ENCODE measurements around the gene LSS.
A peak's percentile ranks its signal among the peaks of the same experiment; 100 is the strongest.

The LSS gene

GRCh38 chr21:46228345-46229051 lies at the start of gene LSS:
TSS of gene LSS (minus strand) at chr21:46228774. CDS start at chr21:46228745, 29 bp downstream.
- Histone ChIP-seq H3K4me1 (ENCODE audit: control insufficient read depth in 1 of 2, insufficient read depth in 2 of 2, low read length in 2 of 2) (peaks cover 17 to 26% of the 10 kb centered on the region in 2 donors), H3K27ac (ENCODE audit: low read length) (no peak within 1 kb of the TSS), H3K9me3 (ENCODE audit: control insufficient read depth in 1 of 2, low read length in 2 of 2) (no peaks in the 10 kb centered on the region), H3K27me3 (ENCODE audit: low read depth, low read length) (no peaks in the 10 kb centered on the region), H3K4me3 (ENCODE audit: low read depth in 1 of 2, low read length in 2 of 2) (peak within 1 kb of the TSS; percentile 78 to 97), H3K36me3 (ENCODE audit: control insufficient read depth in 1 of 2, insufficient read depth in 2 of 2, low read length in 2 of 2) (peaks cover 0 to 5% of the 10 kb centered on the region in 2 donors)

DNA sequence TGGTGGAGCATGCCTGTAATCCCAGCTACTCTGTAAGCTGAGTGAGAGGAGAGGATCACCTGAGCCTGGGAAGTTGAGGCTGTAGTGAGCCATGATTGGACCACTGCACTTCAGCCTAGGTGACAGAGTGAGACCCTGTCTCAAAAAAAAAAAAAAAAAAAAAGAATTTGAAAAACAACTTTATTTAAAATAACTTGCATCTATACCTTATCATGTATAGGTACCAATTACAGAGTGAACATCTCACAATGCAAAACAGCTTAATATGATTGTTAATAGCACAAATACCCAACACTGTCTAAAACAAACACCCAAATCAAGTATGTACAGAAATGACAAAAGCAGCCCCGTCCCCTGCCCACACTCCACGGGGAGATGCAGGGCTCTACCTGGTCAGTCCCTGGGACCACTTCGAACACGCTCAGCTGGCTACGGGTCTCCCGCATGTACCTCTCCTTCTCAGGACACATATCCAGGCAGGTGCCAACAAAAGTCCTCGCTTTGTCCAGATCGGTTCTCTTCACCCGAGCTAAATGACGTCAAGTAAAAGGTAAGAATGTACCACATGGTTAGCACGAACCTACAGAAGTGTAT lies 46.3 kb upstream of the LSS start:
- Histone ChIP-seq H3K36me3 (ENCODE audit: control insufficient read depth in 1 of 2, insufficient read depth in 2 of 2, low read length in 2 of 2) (peaks cover 66 to 88% of the 10 kb centered on the region in 2 donors), H3K4me1 (ENCODE audit: control insufficient read depth in 1 of 2, insufficient read depth in 2 of 2, low read length in 2 of 2) (no peaks in the 10 kb centered on the region), H3K27ac (ENCODE audit: low read length) (no peak overlapping the region), H3K27me3 (ENCODE audit: low read depth, low read length) (no peaks in the 10 kb centered on the region), H3K9me3 (ENCODE audit: control insufficient read depth in 1 of 2, low read length in 2 of 2) (no peaks in the 10 kb centered on the region), H3K4me3 (ENCODE audit: low read depth in 1 of 2, low read length in 2 of 2) (no peak overlapping the region)

DNA sequence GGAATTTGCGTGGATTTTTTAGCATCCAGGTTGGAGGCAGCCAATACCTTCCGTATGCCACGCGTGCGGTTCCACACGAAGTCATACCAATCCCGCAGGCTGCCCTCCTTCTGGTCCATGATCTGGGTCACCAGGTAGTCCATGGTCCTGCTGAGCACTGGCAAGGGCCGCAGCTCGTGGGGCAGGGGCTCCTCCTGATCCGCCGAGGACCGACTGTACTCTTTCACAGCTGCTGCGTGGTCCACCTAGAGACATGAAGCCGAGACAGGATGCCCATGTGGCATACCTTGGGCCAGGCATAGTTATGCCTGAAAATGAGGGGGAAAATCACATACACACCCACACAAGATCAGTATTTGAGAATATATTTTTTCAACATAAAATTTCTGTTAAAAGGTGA lies 44.8 kb upstream of the LSS start:
- Histone ChIP-seq H3K4me3 (ENCODE audit: low read depth in 1 of 2, low read length in 2 of 2) (no peak overlapping the region), H3K27me3 (ENCODE audit: low read depth, low read length) (no peaks in the 10 kb centered on the region), H3K36me3 (ENCODE audit: control insufficient read depth in 1 of 2, insufficient read depth in 2 of 2, low read length in 2 of 2) (peaks cover 64 to 88% of the 10 kb centered on the region in 2 donors), H3K9me3 (ENCODE audit: control insufficient read depth in 1 of 2, low read length in 2 of 2) (no peaks in the 10 kb centered on the region), H3K27ac (ENCODE audit: low read length) (no peak overlapping the region), H3K4me1 (ENCODE audit: control insufficient read depth in 1 of 2, insufficient read depth in 2 of 2, low read length in 2 of 2) (no peaks in the 10 kb centered on the region)

DNA sequence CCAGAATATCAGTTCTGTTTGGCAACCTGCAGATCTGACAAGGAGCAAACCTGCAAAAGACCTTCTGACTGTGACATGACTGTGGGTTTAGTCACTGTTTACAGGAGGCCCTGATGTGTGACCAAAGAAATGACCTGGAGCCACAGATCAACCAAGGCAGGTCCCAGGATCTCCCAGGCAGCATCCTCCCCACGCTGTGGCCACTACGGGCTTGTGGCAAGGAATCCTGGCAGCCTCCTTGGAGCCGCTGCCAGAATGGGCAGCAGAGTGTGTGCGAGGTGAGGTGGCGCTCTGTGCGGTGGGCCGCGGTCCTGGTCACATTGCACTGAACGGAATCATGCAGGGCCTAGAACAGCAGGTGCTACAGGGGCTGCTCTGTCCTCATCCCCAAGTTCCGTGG lies 40.9 kb upstream of the LSS start:
- H3K27me3 ChIP-seq (ENCODE audit: low read depth, low read length) = no peaks in the 10 kb centered on the region
- no peaks in the 10 kb centered on the region for H3K9me3 ChIP-seq (ENCODE audit: control insufficient read depth in 1 of 2, low read length in 2 of 2)
- H3K4me1 ChIP-seq (ENCODE audit: control insufficient read depth in 1 of 2, insufficient read depth in 2 of 2, low read length in 2 of 2) = no peaks in the 10 kb centered on the region
- H3K36me3 ChIP-seq (ENCODE audit: control insufficient read depth in 1 of 2, insufficient read depth in 2 of 2, low read length in 2 of 2) = peaks cover 76 to 94% of the 10 kb centered on the region in 2 donors
- no peak overlapping the region for H3K27ac ChIP-seq (ENCODE audit: low read length)
- no peak overlapping the region for H3K4me3 ChIP-seq (ENCODE audit: low read depth in 1 of 2, low read length in 2 of 2)

GRCh38 chr21:46268371-46268770 lies 39.8 kb upstream of the LSS start:
- Histone ChIP-seq H3K27ac (ENCODE audit: low read length) (no peak overlapping the region), H3K9me3 (ENCODE audit: control insufficient read depth in 1 of 2, low read length in 2 of 2) (no peaks in the 10 kb centered on the region), H3K4me1 (ENCODE audit: control insufficient read depth in 1 of 2, insufficient read depth in 2 of 2, low read length in 2 of 2) (no peaks in the 10 kb centered on the region), H3K4me3 (ENCODE audit: low read depth in 1 of 2, low read length in 2 of 2) (no peak overlapping the region), H3K36me3 (ENCODE audit: control insufficient read depth in 1 of 2, insufficient read depth in 2 of 2, low read length in 2 of 2) (peaks cover 72 to 91% of the 10 kb centered on the region in 2 donors), H3K27me3 (ENCODE audit: low read depth, low read length) (no peaks in the 10 kb centered on the region)

- peaks cover 59 to 82% of the 10 kb centered on the region in 2 donors for H3K36me3 ChIP-seq (ENCODE audit: control insufficient read depth in 1 of 2, insufficient read depth in 2 of 2, low read length in 2 of 2)
- H3K4me3 ChIP-seq (ENCODE audit: low read depth in 1 of 2, low read length in 2 of 2) = no peak overlapping the region
- no peaks in the 10 kb centered on the region for H3K4me1 ChIP-seq (ENCODE audit: control insufficient read depth in 1 of 2, insufficient read depth in 2 of 2, low read length in 2 of 2)
- H3K27me3 ChIP-seq (ENCODE audit: low read depth, low read length) = no peaks in the 10 kb centered on the region
- no peak overlapping the region for H3K27ac ChIP-seq (ENCODE audit: low read length)
- H3K9me3 ChIP-seq (ENCODE audit: control insufficient read depth in 1 of 2, low read length in 2 of 2) = no peaks in the 10 kb centered on the region
Measured at GRCh38 chr21:46266946-46267345, 38.4 kb upstream of the LSS start.

DNA sequence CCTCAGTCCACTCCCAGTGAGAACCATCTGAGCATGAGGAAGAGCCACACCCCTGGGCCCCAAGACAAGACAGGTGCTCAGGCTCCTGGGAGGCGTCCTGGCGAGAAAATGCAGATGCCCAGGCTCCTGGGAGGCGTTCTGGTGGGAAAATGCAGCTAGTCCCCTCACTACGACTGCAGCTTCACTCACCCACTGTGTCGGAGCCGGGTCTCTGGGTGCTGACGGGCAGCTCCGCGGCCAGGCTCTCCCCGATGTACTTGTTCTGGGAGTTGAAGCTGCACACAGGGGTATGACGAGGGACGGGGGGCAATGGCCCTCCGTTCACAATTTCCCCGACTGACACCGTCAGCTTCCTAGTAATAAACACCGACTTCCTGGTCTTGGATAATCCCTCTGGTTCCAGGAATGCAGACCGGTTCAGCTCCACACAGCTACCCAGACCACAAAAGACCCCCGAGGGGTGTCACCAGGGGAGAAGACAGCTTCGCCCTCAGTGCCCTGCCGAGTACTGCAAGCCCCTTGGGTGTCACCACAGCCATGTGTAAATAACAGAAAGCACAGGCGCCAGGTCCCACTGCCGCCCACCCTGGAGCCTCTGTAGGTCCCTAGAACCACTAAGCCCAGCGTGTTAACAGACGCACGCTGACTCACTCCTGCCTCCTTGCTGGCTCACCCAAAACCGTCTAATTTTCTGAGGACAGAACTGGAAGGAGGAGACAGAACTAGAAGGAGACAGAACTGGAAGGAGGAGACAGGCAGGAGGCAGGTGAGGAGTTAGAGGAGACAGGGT lies 37.4 kb upstream of the LSS start:
- no peak overlapping the region for H3K4me3 ChIP-seq (ENCODE audit: low read depth in 1 of 2, low read length in 2 of 2)
- no peaks in the 10 kb centered on the region for H3K9me3 ChIP-seq (ENCODE audit: control insufficient read depth in 1 of 2, low read length in 2 of 2)
- H3K27ac ChIP-seq (ENCODE audit: low read length) = no peak overlapping the region
- no peaks in the 10 kb centered on the region for H3K4me1 ChIP-seq (ENCODE audit: control insufficient read depth in 1 of 2, insufficient read depth in 2 of 2, low read length in 2 of 2)
- H3K27me3 ChIP-seq (ENCODE audit: low read depth, low read length) = no peaks in the 10 kb centered on the region
- peaks cover 58 to 81% of the 10 kb centered on the region in 2 donors for H3K36me3 ChIP-seq (ENCODE audit: control insufficient read depth in 1 of 2, insufficient read depth in 2 of 2, low read length in 2 of 2)

GRCh38 chr21:46264690-46265144 lies 36.1 kb upstream of the LSS start:
- Histone ChIP-seq H3K4me3 (ENCODE audit: low read depth in 1 of 2, low read length in 2 of 2) (no peak overlapping the region), H3K36me3 (ENCODE audit: control insufficient read depth in 1 of 2, insufficient read depth in 2 of 2, low read length in 2 of 2) (peaks cover 53 to 78% of the 10 kb centered on the region in 2 donors), H3K9me3 (ENCODE audit: control insufficient read depth in 1 of 2, low read length in 2 of 2) (no peaks in the 10 kb centered on the region), H3K27ac (ENCODE audit: low read length) (no peak overlapping the region), H3K27me3 (ENCODE audit: low read depth, low read length) (no peaks in the 10 kb centered on the region), H3K4me1 (ENCODE audit: control insufficient read depth in 1 of 2, insufficient read depth in 2 of 2, low read length in 2 of 2) (no peaks in the 10 kb centered on the region)

DNA sequence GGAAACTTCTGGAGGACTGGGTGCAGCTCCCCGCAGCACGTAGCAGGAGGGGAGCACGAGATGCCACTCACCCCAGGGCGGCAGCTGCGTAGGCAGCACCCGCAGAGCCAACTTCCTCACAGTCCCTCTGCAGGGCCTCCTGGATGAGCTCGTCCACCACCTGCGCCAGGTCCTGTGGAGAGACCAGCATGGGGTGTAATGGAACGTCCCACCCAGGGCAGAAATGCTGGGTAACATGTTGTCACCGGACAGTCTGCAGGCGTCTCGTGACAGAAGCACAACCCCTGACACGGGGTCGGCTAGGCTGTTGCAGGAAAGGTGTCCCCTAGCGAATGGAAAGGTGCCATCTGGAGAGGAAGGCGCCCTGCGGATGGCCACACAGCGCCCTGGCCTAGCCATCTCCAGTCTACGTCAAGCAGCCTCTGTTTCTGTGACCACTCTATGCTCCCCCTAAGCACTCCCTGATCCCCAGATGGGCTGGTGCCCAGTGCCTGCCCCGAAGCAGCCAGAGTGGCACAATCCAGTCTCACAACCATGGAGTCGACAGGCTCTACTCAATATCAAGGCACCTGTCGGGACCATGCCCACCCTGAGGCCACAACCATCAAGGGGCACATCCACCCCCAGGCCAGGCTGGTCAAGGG lies 35.6 kb upstream of the LSS start:
- H3K9me3 ChIP-seq (ENCODE audit: control insufficient read depth in 1 of 2, low read length in 2 of 2) = no peaks in the 10 kb centered on the region
- no peaks in the 10 kb centered on the region for H3K4me1 ChIP-seq (ENCODE audit: control insufficient read depth in 1 of 2, insufficient read depth in 2 of 2, low read length in 2 of 2)
- H3K27ac ChIP-seq (ENCODE audit: low read length) = no peak overlapping the region
- no peaks in the 10 kb centered on the region for H3K27me3 ChIP-seq (ENCODE audit: low read depth, low read length)
- peaks cover 47 to 75% of the 10 kb centered on the region in 2 donors for H3K36me3 ChIP-seq (ENCODE audit: control insufficient read depth in 1 of 2, insufficient read depth in 2 of 2, low read length in 2 of 2)
- no peak overlapping the region for H3K4me3 ChIP-seq (ENCODE audit: low read depth in 1 of 2, low read length in 2 of 2)

- H3K36me3 ChIP-seq (ENCODE audit: control insufficient read depth in 1 of 2, insufficient read depth in 2 of 2, low read length in 2 of 2) = peaks cover 67 to 89% of the 10 kb centered on the region in 2 donors
- no peaks in the 10 kb centered on the region for H3K27me3 ChIP-seq (ENCODE audit: low read depth, low read length)
- no peaks in the 10 kb centered on the region for H3K4me1 ChIP-seq (ENCODE audit: control insufficient read depth in 1 of 2, insufficient read depth in 2 of 2, low read length in 2 of 2)
- no peak overlapping the region for H3K4me3 ChIP-seq (ENCODE audit: low read depth in 1 of 2, low read length in 2 of 2)
- no peaks in the 10 kb centered on the region for H3K9me3 ChIP-seq (ENCODE audit: control insufficient read depth in 1 of 2, low read length in 2 of 2)
- no peak overlapping the region for H3K27ac ChIP-seq (ENCODE audit: low read length)
Measured at GRCh38 chr21:46256501-46256994, 28.0 kb upstream of the LSS start.
